Measurements from ENCODE around the gene GK2.

GK2 gene

GRCh38 chr4:79408063-79408462, at the start of gene GK2:
Gene GK2, minus strand, starts transcription at chr4:79408228. Its CDS starts 28 bp downstream, at chr4:79408200.
- DNase-seq (ENCODE audit: low read depth in 2 of 3, low spot score in 2 of 3), result no peak

- DNase-seq (ENCODE audit: low read depth in 2 of 3, low spot score in 2 of 3), result no peak
Measured at GRCh38 chr4:79455216-79455615, 47.2 kb upstream of the GK2 start.

- no peak for DNase-seq (ENCODE audit: low read depth in 2 of 3, low spot score in 2 of 3)
Measured at GRCh38 chr4:79454656-79455055, 46.6 kb upstream of the GK2 start.

DNA sequence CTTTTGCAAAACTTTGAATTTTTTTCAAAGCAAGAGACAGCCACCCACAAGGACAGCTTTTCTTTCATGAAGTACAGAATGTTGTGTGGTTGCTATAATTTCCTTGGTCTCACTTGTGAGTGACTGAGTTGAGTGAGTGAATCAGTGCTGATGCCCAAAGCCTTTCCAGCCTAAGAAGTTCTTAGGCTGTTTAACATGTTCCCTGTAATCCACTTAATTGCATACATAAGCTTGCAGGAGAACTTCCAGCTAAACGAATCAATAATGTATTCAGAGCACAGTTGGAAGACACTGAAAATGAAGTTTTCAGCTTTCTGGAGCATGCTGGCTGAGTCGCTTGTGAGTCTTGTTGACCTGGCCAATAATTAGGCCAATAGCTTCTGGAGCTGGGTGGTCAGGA, 42.0 kb upstream of the GK2 start:
- DNase-seq (ENCODE audit: low read depth in 2 of 3, low spot score in 2 of 3), result no peak

- no peak for DNase-seq (ENCODE audit: low read depth in 2 of 3, low spot score in 2 of 3)
Measured at GRCh38 chr4:79446145-79446544, 38.1 kb upstream of the GK2 start.

- DNase-seq (ENCODE audit: low read depth in 2 of 3, low spot score in 2 of 3), result no peak
Measured at GRCh38 chr4:79445371-79445781, 37.3 kb upstream of the GK2 start.

GRCh38 chr4:79442422-79442821, 34.4 kb upstream of the GK2 start:
- no peak for DNase-seq (ENCODE audit: low read depth in 2 of 3, low spot score in 2 of 3)

GRCh38 chr4:79439489-79439888, 31.5 kb upstream of the GK2 start:
- no peak for DNase-seq (ENCODE audit: low read depth in 2 of 3, low spot score in 2 of 3)

DNA sequence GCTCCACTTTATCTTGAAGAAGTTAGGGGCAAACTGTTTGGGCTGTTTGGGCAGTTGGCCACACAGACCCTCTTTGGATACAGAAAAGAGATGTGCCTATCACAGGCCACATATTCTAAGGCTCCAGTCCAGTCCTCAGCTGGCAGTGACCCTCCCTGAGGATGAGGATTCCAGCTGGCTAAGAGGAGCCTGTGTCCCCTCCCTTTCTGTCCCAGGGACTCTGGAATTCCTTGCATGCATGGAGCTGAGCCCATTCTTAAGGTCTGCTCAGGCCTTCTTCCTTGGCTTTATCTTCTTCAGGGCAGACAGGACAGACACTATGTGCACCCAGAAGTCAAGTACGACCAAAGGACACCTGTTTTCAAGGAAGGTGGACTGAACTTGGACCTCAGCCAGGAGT, 23.8 kb upstream of the GK2 start:
- no peak for DNase-seq (ENCODE audit: low read depth in 2 of 3, low spot score in 2 of 3)

DNA sequence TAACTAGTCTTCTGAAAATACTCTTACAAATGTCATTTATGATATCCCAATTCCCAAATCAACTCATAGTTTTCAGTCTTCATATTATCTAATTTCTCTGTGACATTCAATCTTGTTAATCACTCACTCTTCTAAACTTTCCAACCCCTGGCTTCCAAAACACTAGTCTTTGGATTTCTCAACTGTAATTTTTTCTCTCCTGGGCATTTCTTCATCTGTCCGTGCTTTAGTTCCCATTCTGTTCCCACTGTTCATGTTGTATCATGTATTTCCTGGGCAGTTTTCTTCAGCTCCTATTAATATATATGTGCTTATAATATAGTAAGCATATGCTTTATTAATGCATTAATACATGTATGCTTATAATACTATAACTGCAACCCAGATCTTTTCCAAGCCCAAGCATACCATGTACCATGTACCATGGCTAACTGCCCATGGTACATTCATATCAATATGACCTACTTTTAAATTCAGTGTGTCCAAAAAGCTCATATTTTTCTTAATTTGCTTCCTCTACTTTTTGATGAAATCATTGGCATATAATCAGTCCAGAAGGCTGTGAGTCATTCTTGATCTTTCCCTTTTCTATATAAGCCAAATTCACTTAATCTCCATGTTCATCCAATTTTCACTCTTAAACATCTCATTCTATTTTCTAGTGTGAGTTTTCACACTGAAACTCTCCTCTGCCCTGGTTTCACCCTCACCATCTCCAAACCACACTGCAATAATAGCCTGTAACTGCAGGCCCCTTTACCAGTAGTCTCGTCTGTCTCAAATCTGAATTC, 21.3 kb upstream of the GK2 start:
- DNase-seq (ENCODE audit: low read depth in 2 of 3, low spot score in 2 of 3), result no peak

GRCh38 chr4:79426989-79427388, 19.0 kb upstream of the GK2 start:
- no peak for DNase-seq (ENCODE audit: low read depth in 2 of 3, low spot score in 2 of 3)

DNA sequence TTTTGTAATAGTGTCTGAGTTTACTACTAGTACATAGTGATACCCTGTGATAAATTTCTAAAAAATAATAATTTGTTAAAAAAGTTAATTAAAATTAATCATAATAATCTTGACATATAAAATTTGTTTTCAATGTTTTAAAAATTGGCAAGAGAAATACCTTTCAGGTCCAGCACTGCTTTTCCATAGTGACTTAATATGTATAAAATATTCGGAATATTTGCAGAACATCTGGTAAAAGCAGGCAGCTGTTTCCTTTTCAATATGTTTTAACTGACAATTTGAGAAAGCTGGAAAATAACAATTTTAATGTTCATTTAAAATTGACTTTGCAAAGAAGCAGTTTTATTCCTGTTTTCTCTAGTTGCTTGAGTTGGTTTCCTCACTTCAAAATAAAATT, 17.6 kb upstream of the GK2 start:
- DNase-seq (ENCODE audit: low read depth in 2 of 3, low spot score in 2 of 3), result no peak

- no peak for DNase-seq (ENCODE audit: low read depth in 2 of 3, low spot score in 2 of 3)
Measured at GRCh38 chr4:79421483-79421882, 13.5 kb upstream of the GK2 start.

- DNase-seq (ENCODE audit: low read depth in 2 of 3, low spot score in 2 of 3), result no peak
Measured at GRCh38 chr4:79413886-79414285, 5.9 kb upstream of the GK2 start.

- no peak for DNase-seq (ENCODE audit: low read depth in 2 of 3, low spot score in 2 of 3)
Measured at GRCh38 chr4:79413032-79413885, 5.2 kb upstream of the GK2 start.

- DNase-seq (ENCODE audit: low read depth in 2 of 3, low spot score in 2 of 3), result no peak
Measured at GRCh38 chr4:79404666-79405065, 3.4 kb downstream of the GK2 start.

- no peak for DNase-seq (ENCODE audit: low read depth in 2 of 3, low spot score in 2 of 3)
Measured at GRCh38 chr4:79403356-79403755, 4.7 kb downstream of the GK2 start.

DNA sequence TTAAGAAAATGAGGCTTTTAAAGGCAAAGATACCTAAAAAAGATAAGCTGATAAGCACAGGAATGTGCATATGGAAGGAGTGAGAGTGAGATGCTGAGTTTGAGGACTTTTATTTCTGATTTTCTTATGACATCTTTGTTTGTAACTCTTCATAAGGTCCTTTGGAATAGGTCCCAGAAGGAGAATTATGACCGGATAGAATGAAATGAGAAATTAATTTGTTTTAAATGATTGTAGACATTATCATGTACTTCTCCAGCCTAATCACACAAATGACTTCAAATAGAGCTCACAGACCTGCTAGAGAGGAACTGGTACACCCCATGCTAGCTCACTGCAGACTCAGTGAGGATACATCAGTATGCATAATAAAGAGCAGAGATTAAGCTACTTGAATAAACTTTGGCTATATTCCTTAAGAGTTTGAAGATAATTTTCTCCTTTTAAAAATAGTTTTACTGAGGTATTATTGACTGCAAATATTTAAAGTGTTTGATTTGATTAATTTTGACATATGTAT, 5.6 kb downstream of the GK2 start:
- DNase-seq (ENCODE audit: low read depth in 2 of 3, low spot score in 2 of 3), result no peak

- no peak for DNase-seq (ENCODE audit: low read depth in 2 of 3, low spot score in 2 of 3)
Measured at GRCh38 chr4:79399076-79399475, 9.0 kb downstream of the GK2 start.

DNA sequence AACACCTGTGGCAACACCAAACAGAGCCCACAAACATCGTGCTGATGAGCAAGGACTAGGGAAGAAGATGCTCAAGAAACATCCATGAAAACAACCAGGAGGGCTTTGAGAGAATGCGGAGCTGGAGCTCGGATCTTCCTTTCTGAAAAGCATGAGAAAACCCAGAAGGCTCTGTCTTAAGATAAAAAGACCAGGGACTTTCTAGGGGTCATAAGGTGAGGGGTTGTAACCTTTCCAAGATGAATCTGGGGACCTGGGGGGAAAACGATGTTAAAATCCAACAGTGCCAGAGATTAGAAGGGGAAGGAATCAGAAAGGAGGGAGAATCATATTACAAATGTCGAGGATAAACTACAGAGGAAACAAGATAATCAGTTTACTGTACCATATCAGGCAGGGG, 10.1 kb downstream of the GK2 start:
- DNase-seq (ENCODE audit: low read depth in 2 of 3, low spot score in 2 of 3), result no peak

GRCh38 chr4:79396794-79397193, 11.2 kb downstream of the GK2 start:
- DNase-seq (ENCODE audit: low read depth in 2 of 3, low spot score in 2 of 3), result no peak

DNA sequence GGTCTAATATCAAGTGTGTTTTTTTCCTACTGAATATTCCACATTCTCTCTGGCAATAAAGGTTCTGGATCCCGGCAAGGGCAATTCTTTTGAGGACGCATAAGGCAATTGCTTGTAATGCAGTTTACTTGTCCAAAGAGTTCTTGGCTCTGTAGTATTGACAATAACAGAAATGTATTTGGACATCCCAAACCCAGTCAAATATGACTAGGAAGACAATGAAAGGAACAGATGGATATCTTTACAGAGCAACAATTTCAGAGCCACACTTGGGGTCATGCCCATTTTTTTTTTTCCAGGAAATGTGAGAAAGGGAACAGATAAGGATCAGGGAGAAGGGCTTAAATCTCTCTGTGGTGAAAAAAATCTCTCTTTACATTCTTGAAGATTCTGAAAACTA, 12.2 kb downstream of the GK2 start:
- DNase-seq (ENCODE audit: low read depth in 2 of 3, low spot score in 2 of 3), result no peak

Measured in activated CD8-positive, alpha-beta memory T cell treated with anti-CD3 and anti-CD28 coated beads for 48 hours (primary cell).